NCI-H2107 treated with DMSO at 0.1 percent for 48 hours (cell line): ENCODE measurements around the gene ADH6.
A peak's percentile ranks its signal among the peaks of the same experiment; 100 is the strongest.
"Not testable (repeated sequence)": the region's sequence is repeated elsewhere in the genome, so short reads cannot be mapped to it uniquely, and the experiment has no call there.

Source experiments
- DNase-seq: peaks from one replicate; lab custom pipeline; 2025; ENCODE audit not compliant: unreplicated experiment; lab: John Stamatoyannopoulos, UW

ADH6 gene

GRCh38 chr4:99219072-99219471, at the start of gene ADH6:
Gene ADH6, minus strand, starts transcription at chr4:99219246. Its CDS starts 94 bp downstream, at chr4:99219152.
- DNase-seq = no peak

DNA sequence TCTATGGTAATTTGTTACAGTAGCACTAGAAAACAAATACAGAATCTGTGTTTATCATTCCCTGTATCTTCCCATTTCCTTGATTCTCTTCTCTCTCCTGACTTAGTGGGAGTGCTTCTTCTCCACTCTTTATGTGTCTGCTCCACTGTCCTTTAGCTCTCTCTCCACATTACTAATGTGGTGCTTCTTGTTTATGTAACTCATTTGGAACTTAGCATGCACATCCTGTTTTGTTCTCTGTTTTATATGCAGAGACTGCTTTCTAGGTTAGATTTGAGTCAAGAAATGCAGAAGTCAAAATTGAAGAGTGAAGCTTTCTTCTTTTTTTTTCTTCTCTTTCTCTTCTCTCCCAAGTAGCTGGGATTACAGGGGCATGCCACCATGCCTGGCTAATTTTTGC, 45.9 kb upstream of the ADH6 start:
- no peak for DNase-seq

DNA sequence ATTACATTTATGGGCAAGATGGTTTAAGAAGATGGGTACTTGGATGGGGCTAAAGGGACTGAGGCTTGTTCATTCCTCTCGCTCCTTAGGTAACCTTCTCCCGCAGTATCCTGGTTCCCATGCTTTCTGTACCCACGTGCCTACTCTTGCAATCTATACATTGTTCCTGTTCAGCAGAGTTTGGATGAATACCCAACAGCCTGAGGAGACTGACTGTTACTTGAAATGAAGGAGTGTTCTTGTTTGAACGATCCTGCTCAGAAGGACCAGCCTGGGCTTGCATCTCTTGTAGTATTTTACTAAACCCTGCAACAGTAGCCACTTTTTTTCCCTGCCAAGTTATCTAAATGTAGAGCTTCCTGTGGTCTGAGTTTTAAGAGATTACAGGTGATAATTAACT, 33.7 kb upstream of the ADH6 start:
- no peak for DNase-seq

- DNase-seq = no peak
These were observed 29.7 kb upstream of the ADH6 start for GRCh38 chr4:99248714-99249113.

- no peak for DNase-seq
These were observed 16.9 kb upstream of the ADH6 start for GRCh38 chr4:99235955-99236354.

GRCh38 chr4:99234331-99235010, 15.4 kb upstream of the ADH6 start:
- no peak for DNase-seq

- not testable (repeated sequence) for DNase-seq
These were observed 14.4 kb upstream of the ADH6 start for GRCh38 chr4:99233397-99233796.

DNA sequence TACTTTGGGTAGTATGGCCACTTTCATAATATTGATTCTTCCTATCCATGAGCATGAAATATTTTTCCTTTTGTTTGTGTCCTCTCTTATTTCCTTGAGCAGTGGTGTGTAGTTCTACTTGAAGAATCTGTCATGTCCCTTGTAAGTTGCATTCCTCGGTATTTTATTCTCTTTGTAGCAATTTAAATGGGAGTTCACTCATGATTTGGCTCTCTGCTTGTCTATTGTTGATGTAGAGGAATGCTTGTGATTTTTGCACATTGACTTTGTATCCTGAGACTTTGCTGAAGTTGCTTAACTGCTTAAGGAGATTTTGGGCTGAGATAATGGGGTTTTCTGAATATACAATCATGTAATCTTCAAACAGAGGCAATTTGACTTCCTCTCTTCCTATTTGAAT, 9.7 kb upstream of the ADH6 start:
- DNase-seq = not testable (repeated sequence)

DNA sequence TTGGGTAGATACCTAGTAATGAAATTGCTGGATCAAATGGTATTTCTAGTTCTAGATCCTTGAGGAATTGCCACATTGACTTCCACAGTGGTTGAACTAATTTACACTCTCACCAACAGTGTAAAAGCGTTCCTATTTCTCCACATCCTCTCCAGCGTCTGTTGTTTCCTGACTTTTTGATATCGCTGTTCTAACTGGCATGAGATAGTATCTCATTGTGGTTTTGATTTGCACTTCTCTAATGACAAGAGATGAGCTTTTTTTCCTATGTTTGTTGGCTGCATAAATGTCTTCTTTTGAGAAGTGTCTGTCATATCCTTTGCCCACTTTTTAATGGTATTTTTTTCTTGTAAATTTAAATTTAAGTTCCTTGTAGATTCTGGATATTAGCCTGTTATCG, 8.6 kb upstream of the ADH6 start:
- not testable (repeated sequence) for DNase-seq

DNA sequence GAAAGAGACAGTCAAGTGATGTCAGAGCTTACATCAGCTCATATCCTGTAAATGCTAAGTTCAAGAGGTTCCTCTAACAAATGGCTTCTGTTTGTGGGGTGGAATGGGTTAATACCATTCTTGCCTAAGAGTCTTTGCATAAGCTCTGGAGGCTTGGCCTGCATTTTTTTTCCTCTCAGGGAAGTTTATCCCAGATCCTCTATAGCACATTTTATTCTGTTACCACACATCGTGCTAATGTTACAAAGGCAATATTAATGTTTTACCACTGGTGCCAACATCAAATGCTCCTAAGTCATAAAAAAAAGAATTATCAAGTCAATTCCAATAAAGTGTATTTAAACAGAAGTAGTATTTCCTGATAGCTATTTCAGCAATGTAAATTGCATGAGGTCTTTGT, 2.9 kb upstream of the ADH6 start:
- no peak for DNase-seq

DNA sequence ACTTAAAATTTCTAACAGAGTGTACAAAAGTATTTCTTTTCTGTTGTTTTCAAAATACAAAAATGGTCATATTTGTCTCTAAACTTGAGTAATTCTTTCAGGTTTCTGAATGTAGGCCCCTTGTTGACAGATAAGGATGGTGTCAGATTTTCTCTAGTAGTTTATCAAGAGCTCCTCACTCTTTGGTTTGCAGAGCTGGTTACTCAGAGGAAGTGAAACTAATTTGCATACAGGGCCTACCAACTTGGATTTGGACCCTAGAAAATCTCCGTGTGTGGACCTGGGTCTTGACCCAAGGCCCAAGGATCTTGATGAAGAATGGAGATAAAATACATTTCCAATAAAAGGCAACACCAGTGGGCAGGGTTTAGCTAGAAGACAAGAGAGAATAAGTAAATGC, 433 bp upstream of the ADH6 start:
- no peak for DNase-seq

DNA sequence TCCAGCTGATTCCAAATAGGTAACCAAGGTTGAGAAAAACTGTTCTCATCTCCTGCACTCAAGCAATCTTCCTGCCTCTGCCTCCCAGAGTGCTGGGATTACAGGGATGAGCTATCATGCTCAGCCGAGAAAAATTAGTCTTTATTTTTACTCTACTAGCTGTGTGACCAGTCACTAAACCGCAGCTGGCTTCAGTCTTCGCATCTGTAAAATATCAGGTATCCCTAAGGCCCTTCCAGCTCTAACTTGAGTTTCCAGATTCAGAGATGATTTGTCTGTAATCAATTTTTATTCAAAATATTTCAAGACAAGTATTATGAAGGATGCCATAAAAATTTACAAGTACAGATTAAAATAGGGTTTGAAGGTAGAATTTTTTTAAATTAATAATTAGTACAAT, 3.5 kb downstream of the ADH6 start:
- no peak for DNase-seq

GRCh38 chr4:99210789-99211188, 8.3 kb downstream of the ADH6 start:
- DNase-seq = no peak

- DNase-seq = no peak
These were observed 9.4 kb downstream of the ADH6 start for GRCh38 chr4:99209671-99210070.

DNA sequence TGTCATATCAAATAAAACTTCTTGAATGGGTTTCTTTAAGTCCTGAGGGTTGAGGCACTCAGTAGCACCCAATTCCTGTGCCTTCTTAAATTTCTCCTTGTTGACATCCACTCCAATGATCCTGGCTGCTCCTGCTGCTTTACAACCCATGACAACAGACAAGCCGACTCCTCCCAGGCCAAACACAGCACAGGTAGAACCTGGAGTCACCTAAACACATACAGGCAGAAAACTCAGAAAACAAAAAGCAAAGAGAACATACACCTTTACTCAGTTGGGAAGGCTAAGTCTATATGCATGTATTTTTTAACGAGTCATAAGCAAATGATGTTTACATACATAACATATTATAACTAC, 10.3 kb downstream of the ADH6 start:
- no peak for DNase-seq

DNA sequence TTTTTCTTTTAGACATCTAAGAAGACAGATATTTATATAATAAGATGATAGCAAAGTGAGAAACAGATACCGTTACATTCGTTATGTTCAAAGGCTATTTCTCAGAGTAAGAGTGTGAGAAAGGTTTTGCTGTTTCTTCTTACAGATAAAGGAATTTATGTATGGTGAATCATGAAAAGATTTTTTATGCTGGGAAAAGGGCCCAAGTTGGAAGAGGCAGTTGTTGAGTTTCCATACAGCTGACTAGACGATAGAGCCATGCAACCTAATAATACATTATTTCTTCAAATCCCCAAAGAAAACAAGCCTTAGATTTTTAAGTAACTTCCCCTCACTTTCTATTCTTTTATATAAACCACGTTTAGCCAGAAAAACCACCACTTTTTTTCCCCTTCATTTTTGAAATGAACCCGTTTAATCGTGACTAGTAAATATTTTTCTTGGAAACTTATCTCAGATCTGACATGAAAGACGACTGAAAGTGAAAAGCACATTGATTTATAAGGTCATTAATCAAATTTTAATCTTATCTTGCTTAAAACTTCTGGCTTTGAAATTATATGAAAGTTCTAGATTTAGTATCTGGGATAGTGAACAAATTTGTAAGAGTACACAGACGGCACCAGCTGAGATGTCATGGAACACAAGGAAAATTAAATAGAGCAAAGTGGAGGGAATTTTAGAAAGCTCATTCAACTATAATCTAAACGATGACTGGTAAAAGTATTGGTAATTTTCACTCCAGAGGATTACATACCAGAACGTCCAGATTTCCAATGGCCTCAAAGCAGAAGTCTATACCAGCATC, 10.9 kb downstream of the ADH6 start:
- no peak for DNase-seq

DNA sequence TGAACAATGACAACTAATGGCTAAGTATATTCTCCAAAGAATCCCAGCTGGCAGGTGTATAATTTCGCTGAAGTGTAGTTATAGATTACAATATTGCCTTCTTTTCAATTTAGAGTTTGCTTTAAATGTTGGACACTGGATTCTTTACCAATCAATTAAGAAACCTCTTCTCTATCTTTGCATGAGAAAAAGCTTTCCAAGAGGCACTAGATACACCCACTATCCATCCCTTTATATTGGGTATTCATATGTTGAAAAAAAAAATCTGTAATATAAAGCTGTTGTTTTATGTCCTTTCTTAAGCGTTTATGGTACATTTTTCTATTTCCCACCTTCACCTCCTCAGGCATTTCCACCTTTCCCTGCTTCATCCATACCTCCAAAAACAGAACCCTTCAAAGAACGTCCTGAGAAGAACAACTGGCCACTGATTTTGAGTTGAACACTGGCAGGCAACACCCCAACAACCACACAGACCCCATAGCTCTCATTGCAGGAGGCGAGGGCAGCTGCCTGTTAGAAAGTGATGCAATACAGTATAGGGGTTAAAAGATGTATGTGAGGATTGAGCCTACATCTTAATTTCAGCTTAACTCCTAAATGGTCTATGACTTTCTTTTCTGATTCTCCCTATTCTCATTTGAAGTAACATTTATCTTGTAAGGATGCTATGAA, 11.8 kb downstream of the ADH6 start:
- DNase-seq = no peak

GRCh38 chr4:99205153-99205979, 13.7 kb downstream of the ADH6 start:
- DNase-seq = peak; percentile 2

- no peak for DNase-seq
These were observed 16.5 kb downstream of the ADH6 start for GRCh38 chr4:99202536-99202935.

DNA sequence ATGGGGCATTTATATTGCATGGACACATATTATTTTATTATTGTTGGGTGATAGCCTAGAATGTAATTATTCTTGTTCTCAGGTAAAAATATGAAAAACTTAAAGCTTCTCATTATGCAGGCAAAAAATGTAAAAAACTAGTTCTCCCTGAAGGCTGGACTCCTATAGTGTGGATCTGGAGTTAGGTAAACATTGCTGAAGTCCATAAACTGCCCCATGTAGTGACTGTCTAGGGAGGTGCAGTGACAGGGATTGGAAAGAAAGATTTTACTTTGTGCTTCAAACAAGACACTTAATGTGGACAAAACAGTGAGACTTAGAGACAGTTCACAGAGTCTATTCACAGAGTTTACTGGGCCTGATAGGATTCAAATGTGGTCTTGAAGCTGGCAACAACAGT, 17.0 kb downstream of the ADH6 start:
- DNase-seq = no peak

DNA sequence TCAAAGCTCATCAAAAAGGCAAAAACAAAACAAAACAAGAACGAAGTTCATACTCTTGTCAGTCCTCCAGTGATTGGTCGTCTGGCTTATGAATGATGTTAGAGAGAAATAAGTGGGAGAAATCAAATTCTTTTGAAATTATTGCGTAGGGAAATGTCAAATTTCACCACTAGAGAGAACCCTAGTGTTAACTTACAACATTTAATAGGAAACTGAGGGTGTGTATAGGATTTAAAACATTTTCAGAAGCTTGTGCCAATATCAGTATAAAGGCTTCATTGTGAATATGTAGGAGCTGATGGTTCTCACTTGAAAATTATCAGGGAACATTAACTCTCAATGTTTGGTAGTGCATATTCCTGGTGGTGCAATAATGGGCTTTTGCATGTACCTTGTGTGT, 17.4 kb downstream of the ADH6 start:
- no peak for DNase-seq
